NOMO-1 treated with dmso at 0.1 percent for 144 hours (cell line): ENCODE measurements around the gene CUX1.

Experiments
- DNase-seq: peaks from one replicate; lab custom pipeline; 2025; ENCODE audit not compliant: unreplicated experiment; lab: John Stamatoyannopoulos, UW

Gene CUX1, protein sequence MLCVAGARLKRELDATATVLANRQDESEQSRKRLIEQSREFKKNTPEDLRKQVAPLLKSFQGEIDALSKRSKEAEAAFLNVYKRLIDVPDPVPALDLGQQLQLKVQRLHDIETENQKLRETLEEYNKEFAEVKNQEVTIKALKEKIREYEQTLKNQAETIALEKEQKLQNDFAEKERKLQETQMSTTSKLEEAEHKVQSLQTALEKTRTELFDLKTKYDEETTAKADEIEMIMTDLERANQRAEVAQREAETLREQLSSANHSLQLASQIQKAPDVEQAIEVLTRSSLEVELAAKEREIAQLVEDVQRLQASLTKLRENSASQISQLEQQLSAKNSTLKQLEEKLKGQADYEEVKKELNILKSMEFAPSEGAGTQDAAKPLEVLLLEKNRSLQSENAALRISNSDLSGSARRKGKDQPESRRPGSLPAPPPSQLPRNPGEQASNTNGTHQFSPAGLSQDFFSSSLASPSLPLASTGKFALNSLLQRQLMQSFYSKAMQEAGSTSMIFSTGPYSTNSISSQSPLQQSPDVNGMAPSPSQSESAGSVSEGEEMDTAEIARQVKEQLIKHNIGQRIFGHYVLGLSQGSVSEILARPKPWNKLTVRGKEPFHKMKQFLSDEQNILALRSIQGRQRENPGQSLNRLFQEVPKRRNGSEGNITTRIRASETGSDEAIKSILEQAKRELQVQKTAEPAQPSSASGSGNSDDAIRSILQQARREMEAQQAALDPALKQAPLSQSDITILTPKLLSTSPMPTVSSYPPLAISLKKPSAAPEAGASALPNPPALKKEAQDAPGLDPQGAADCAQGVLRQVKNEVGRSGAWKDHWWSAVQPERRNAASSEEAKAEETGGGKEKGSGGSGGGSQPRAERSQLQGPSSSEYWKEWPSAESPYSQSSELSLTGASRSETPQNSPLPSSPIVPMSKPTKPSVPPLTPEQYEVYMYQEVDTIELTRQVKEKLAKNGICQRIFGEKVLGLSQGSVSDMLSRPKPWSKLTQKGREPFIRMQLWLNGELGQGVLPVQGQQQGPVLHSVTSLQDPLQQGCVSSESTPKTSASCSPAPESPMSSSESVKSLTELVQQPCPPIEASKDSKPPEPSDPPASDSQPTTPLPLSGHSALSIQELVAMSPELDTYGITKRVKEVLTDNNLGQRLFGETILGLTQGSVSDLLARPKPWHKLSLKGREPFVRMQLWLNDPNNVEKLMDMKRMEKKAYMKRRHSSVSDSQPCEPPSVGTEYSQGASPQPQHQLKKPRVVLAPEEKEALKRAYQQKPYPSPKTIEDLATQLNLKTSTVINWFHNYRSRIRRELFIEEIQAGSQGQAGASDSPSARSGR (N-terminal part only)

DNA sequence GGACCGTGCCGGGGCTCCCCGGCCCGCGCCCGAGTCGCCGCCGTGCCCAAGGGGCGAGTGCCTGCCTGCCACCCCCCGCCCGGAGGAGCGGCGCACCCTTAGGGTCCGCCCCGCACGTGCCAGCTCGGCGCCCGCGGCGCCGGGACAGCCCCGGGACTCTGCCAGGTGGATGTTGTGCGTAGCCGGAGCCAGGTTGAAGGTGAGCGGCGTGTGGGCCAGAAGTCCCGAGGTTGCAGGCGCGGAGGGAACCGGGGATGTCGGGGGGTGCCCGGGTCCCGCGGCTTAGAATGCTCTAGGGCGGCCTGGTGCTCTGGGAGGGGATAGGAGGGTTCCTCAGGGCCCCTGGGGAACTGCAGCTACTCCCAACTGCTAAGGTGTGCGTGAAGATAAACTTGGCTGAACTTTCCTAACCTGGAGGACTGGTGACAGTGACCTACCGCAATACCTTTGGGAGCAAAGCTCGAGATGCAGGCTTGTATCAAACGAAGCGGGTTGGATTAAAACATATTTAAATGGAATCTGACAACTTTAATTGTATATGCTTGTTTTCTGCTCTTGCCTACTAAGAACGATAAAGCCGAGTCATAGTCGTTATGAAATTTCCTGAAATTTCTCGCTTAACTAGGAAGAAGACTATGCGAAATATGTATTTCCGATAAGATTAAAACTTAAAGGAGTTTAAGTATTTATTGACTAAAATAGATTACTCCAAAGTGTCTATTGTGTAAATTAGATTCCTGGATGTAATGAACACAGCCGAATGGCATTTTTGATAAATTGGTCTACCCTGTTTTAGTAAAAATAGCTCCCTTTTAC, at the start of gene CUX1:
Gene CUX1, plus strand, starts transcription at position 156 of the 816 bp plus-strand sequence. Its CDS starts 14 bp downstream, at position 170.
- DNase-seq = no peak

GRCh38 chr7:101768280-101768679, 49.1 kb upstream of the CUX1 start:
- DNase-seq = no peak

- no peak for DNase-seq
Measured at GRCh38 chr7:101770466-101770865, 47.0 kb upstream of the CUX1 start.

GRCh38 chr7:101772508-101773211, 44.8 kb upstream of the CUX1 start:
- DNase-seq = no peak

GRCh38 chr7:101775181-101775580, 42.2 kb upstream of the CUX1 start:
- no peak for DNase-seq

DNA sequence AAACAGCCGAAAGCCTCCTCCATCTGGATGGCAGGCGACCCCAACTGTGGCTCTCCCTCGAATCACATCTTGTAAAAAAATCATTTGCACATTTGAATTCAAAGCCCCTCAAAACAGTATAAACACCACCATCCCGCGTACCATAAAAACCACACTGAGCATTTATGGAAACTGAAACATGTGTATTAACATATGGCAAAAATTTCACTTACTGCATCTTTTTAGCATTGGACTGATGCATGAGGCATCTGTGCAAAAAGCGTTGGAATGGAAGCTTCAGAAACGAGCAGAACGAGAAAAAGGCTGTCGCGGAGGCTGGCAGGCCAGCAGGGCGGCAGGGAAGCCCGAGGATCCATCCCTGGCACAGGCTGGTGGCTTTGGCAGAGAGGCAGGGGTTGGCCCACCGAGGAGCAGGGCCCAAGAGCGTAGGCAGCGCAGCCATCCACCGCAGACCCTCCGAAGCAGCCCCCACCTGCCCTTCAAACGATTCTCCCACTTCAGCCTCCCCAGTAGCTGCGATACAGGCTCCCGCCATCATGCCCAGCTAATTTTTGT, 39.3 kb upstream of the CUX1 start:
- DNase-seq = no peak

GRCh38 chr7:101779267-101779666, 38.2 kb upstream of the CUX1 start:
- no peak for DNase-seq

GRCh38 chr7:101780281-101780680, 37.1 kb upstream of the CUX1 start:
- no peak for DNase-seq

GRCh38 chr7:101781439-101781838, 36.0 kb upstream of the CUX1 start:
- DNase-seq = no peak

GRCh38 chr7:101782476-101782875, 35.0 kb upstream of the CUX1 start:
- DNase-seq = no peak

GRCh38 chr7:101782896-101783295, 34.5 kb upstream of the CUX1 start:
- no peak for DNase-seq

DNA sequence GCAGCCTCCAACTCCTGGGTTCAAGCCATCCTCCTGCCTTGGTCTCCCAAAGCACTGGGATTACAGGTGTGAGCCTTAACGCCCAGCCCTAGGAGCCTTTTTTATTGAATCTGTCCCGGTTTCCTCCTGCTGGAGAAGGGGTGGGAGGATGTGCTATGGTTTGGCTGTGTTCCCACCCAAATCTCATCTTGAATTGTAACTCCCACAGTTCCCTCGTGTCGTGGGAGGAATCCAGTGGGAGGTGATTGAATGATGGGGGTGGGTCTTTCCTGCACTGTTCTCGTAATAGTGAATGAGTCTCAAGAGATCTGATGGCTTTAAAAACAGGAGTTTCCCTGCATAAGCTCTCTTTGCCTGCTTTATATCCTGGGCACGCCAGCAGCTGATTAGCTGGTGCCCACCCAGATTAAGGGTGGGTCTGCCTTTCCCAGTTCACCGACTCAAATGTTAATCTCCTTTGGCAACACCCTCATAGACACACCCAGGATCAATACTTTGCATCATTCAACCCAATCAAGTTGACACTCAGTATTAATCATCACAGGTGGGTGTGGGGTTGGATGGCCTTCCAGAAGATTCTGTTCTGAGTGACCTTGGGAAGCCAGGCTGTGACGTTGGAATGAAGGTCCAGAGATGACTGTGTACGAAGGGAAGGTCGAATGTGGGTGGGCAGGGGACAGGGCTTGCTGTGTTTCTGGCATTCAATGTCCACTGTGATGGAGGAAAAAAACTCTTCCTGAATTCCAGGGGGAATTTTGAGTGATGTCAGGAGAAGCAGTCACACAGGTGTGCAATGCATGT, 33.8 kb upstream of the CUX1 start:
- DNase-seq = no peak

GRCh38 chr7:101784292-101785127, 32.9 kb upstream of the CUX1 start:
- no peak for DNase-seq

- no peak for DNase-seq
Measured at GRCh38 chr7:101787864-101788263, 29.6 kb upstream of the CUX1 start.

DNA sequence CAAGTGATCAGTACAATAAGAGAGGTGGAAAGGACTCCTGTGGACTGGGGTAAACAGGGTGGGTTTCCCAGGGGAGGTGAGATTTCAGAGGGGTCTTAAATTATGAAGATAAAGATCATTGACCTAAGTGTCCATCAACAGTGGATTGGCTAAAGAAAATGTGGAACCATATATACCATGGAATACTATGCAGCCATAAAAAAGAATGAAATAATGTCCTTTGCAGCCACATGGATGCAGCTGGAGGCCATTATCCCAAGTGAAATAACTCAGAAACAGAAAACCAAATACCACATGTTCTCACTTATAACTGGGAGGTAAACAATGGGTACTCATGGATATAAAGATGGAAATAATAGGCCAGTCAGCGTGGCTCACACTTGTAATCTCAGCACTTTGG, 28.9 kb upstream of the CUX1 start:
- no peak for DNase-seq

DNA sequence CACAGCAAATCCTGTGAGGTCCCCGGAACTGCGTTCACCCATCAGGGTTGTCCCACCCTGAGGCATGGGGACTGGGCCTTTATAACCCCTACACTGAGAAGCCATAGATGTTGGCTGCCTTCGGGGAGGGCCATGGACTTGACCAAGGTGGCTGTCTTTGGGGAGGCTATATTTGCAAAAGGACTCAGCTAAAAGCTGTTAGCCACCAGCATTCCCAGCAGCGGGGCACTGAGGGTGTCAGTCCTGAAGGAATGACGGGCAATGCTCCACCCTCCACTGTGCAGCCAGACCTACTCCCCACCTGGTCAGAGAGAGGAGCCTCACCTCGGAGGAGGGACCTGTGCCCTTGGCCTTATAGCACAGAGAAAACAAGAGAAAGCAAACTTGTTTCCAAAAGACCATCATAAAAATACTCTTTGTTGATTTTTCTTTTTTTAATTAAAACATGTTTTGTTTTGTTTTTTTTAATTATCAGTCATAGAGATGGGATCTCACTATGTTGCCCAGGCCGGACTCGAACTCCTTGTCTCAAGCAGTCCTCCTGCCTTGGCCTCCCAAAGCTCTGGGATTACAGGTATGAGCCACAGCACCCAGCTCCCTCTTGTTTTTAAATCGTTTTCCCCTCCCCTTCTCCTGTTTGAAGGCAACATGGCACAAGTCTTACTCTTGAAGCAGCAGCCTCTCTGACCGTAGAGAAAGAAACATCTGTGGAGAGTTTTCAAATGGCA, 26.7 kb upstream of the CUX1 start:
- no peak for DNase-seq

GRCh38 chr7:101792051-101792681, 25.3 kb upstream of the CUX1 start:
- no peak for DNase-seq
